DND-41 (cell line): Measurements from ENCODE around the gene LIMK2.

Experiments used
- ATAC-seq: fragments of 200-7000 bp; cut with Tn5 transposase; 3 replicates; pipeline ENCODE4 v1.9.1; 2021; ENCODE audit warnings: low read depth; ENCODE audit not compliant: insufficient read depth
- DNase-seq: peaks from one replicate; pipeline ENCODE4 v3.0.0-alpha.2; 2020
- H2AFZ ChIP-seq: 2 replicates; pipeline ENCODE4 v1.6.0; 2012; ENCODE audit warnings: low read depth, low read length
- H3K27ac ChIP-seq: 2 replicates; pipeline ENCODE4 v1.5.1; 2012; ENCODE audit warnings: low read length, inconsistent platforms
- H3K27me3 ChIP-seq: fragments of 200-600 bp; sonication (generic); 2 replicates; pipeline ENCODE4 v1.6.0; 2012; ENCODE audit warnings: low read length, mild to moderate bottlenecking, inconsistent platforms; ENCODE audit not compliant: insufficient read depth, poor library complexity
- H3K36me3 ChIP-seq: 2 replicates; pipeline ENCODE4 v1.5.1; 2012; ENCODE audit warnings: low read length, inconsistent platforms; ENCODE audit not compliant: insufficient read depth
- H3K4me1 ChIP-seq: 2 replicates; pipeline ENCODE4 v1.5.1; 2012; ENCODE audit warnings: mild to moderate bottlenecking, low read length; ENCODE audit not compliant: insufficient read depth
- H3K4me2 ChIP-seq: 2 replicates; pipeline ENCODE4 v1.6.0; 2012; ENCODE audit warnings: mild to moderate bottlenecking, moderate library complexity, low read length, inconsistent platforms; ENCODE audit not compliant: insufficient read depth
- H3K4me3 ChIP-seq, 2 experiments: fragments of 200-600 bp in 1 of 2; shearing (Covaris generic) in 1 of 2; 2 replicates each; pipeline ENCODE4 v1.5.1; 2012 to 2016; ENCODE audit warnings: inconsistent platforms in 2 of 2, low read length in 2 of 2, mild to moderate bottlenecking in 2 of 2, low read depth in 1 of 2, moderate library complexity in 1 of 2
- H3K79me2 ChIP-seq: 2 replicates; pipeline ENCODE4 v1.6.0; 2012; ENCODE audit warnings: low read length, inconsistent platforms; ENCODE audit not compliant: insufficient read depth
- H3K9ac ChIP-seq: 2 replicates; pipeline ENCODE4 v1.6.0; 2012; ENCODE audit warnings: low read depth, mild to moderate bottlenecking, inconsistent platforms, low read length, moderate library complexity
- H3K9me3 ChIP-seq: 2 replicates; pipeline ENCODE4 v1.5.1; 2012; ENCODE audit warnings: low read length, moderate library complexity, mild to moderate bottlenecking, inconsistent platforms; ENCODE audit not compliant: insufficient read depth, severe bottlenecking
- H4K20me1 ChIP-seq: 2 replicates; pipeline ENCODE4 v1.6.0; 2012; ENCODE audit warnings: low read length; ENCODE audit not compliant: insufficient read depth
- EZH2 ChIP-seq: IDR thresholded peaks from 3 replicates; pipeline ENCODE4 v1.6.1; 2012; ENCODE audit warnings: borderline replicate concordance, low read depth, mild to moderate bottlenecking, moderate library complexity, low read length, inconsistent platforms; ENCODE audit not compliant: severe bottlenecking
- TF ChIP-seq, protein P1 (sequence below): IDR thresholded peaks from 2 replicates; pipeline ENCODE4 v1.5.1; 2012; ENCODE audit warnings: borderline replicate concordance, low read length, moderate library complexity, mild to moderate bottlenecking; ENCODE audit not compliant: poor library complexity, severe bottlenecking; ENCODE audit errors: extremely low read depth

LIMK2 gene

DNA sequence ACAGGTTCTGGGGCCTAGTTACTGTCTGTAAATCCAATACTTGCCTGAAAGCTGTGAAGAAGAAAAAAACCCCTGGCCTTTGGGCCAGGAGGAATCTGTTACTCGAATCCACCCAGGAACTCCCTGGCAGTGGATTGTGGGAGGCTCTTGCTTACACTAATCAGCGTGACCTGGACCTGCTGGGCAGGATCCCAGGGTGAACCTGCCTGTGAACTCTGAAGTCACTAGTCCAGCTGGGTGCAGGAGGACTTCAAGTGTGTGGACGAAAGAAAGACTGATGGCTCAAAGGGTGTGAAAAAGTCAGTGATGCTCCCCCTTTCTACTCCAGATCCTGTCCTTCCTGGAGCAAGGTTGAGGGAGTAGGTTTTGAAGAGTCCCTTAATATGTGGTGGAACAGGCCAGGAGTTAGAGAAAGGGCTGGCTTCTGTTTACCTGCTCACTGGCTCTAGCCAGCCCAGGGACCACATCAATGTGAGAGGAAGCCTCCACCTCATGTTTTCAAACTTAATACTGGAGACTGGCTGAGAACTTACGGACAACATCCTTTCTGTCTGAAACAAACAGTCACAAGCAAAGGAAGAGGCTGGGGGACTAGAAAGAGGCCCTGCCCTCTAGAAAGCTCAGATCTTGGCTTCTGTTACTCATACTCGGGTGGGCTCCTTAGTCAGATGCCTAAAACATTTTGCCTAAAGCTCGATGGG is 66.7 kb downstream of the LIMK2 start:
- Histone ChIP-seq H3K27me3 (no peaks in the 10 kb centered on the region), H2AFZ (no peak overlapping the region), H3K4me3 (no peak overlapping the region), H3K9me3 (no peaks in the 10 kb centered on the region), H4K20me1 (no peaks in the 10 kb centered on the region), H3K27ac (no peak overlapping the region), H3K9ac (no peak overlapping the region), H3K4me2 (no peak overlapping the region), H3K36me3 (peaks cover 44% of the 10 kb centered on the region), H3K4me1 (no peaks in the 10 kb centered on the region), H3K79me2 (no peaks in the 10 kb centered on the region)
- ATAC-seq (no peak; the same call in 2 of the 3 replicates), DNase-seq (no peak)
- TF ChIP-seq, protein P1, sequence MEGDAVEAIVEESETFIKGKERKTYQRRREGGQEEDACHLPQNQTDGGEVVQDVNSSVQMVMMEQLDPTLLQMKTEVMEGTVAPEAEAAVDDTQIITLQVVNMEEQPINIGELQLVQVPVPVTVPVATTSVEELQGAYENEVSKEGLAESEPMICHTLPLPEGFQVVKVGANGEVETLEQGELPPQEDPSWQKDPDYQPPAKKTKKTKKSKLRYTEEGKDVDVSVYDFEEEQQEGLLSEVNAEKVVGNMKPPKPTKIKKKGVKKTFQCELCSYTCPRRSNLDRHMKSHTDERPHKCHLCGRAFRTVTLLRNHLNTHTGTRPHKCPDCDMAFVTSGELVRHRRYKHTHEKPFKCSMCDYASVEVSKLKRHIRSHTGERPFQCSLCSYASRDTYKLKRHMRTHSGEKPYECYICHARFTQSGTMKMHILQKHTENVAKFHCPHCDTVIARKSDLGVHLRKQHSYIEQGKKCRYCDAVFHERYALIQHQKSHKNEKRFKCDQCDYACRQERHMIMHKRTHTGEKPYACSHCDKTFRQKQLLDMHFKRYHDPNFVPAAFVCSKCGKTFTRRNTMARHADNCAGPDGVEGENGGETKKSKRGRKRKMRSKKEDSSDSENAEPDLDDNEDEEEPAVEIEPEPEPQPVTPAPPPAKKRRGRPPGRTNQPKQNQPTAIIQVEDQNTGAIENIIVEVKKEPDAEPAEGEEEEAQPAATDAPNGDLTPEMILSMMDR = no peak
- TF ChIP-seq EZH2 = no peak

- no peak overlapping the region for H3K4me3 ChIP-seq
- H3K4me1 ChIP-seq = no peaks in the 10 kb centered on the region
- H3K9me3 ChIP-seq = no peaks in the 10 kb centered on the region
- DNase-seq (no peak), ATAC-seq (no peak)
- H3K27ac ChIP-seq = no peak overlapping the region
- H2AFZ ChIP-seq = no peak overlapping the region
- peaks cover 42% of the 10 kb centered on the region for H3K36me3 ChIP-seq
- no peaks in the 10 kb centered on the region for H3K79me2 ChIP-seq
- H3K27me3 ChIP-seq = no peaks in the 10 kb centered on the region
- no peaks in the 10 kb centered on the region for H4K20me1 ChIP-seq
- no peak for TF ChIP-seq EZH2
- TF ChIP-seq, protein P1 = no peak
- H3K4me2 ChIP-seq = no peak overlapping the region
- no peak overlapping the region for H3K9ac ChIP-seq
Observed at GRCh38 chr22:31279327-31279669, 67.2 kb downstream of the LIMK2 start.

DNA sequence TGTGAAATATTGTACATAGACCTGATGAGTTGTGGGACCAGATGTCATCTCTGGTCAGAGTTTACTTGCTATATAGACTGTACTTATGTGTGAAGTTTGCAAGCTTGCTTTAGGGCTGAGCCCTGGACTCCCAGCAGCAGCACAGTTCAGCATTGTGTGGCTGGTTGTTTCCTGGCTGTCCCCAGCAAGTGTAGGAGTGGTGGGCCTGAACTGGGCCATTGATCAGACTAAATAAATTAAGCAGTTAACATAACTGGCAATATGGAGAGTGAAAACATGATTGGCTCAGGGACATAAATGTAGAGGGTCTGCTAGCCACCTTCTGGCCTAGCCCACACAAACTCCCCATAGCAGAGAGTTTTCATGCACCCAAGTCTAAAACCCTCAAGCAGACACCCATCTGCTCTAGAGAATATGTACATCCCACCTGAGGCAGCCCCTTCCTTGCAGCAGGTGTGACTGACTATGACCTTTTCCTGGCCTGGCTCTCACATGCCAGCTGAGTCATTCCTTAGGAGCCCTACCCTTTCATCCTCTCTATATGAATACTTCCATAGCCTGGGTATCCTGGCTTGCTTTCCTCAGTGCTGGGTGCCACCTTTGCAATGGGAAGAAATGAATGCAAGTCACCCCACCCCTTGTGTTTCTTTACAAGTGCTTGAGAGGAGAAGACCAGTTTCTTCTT is 67.9 kb downstream of the LIMK2 start:
- Histone ChIP-seq H3K79me2 (no peaks in the 10 kb centered on the region), H4K20me1 (no peaks in the 10 kb centered on the region), H3K4me1 (peaks cover 3% of the 10 kb centered on the region; the same call in 1 of the 2 replicates), H3K36me3 (peaks cover 39% of the 10 kb centered on the region), H3K4me3 (no peak overlapping the region), H3K27ac (no peak overlapping the region), H2AFZ (no peak overlapping the region), H3K9ac (no peak overlapping the region), H3K4me2 (no peak overlapping the region), H3K27me3 (no peaks in the 10 kb centered on the region), H3K9me3 (no peaks in the 10 kb centered on the region)
- TF ChIP-seq, protein P1 = no peak
- no peak for TF ChIP-seq EZH2
- DNase-seq (no peak), ATAC-seq (no peak)
